Mammary epithelial cell (primary cell): ENCODE measurements around the gene ANKRD9.

Source experiments
- EZH2 ChIP-seq: IDR thresholded peaks from 2 replicates; pipeline ENCODE4 v1.6.1; 2012; ENCODE audit warnings: low read length, inconsistent platforms, borderline replicate concordance
- TF ChIP-seq, protein P1 (sequence below), 2 donors: IDR thresholded peaks in 1 of 2; conservative IDR thresholded peaks in 1 of 2; 2 replicates each; pipeline ENCODE4 v1.5.1; 2011 to 2012; ENCODE audit warnings: inconsistent platforms in 2 of 2, low read length in 2 of 2, mild to moderate bottlenecking in 2 of 2, control low read depth in 1 of 2, low read depth in 1 of 2; ENCODE audit not compliant: insufficient read depth in 1 of 2; ENCODE audit errors: extremely low read depth in 1 of 2

DNA sequence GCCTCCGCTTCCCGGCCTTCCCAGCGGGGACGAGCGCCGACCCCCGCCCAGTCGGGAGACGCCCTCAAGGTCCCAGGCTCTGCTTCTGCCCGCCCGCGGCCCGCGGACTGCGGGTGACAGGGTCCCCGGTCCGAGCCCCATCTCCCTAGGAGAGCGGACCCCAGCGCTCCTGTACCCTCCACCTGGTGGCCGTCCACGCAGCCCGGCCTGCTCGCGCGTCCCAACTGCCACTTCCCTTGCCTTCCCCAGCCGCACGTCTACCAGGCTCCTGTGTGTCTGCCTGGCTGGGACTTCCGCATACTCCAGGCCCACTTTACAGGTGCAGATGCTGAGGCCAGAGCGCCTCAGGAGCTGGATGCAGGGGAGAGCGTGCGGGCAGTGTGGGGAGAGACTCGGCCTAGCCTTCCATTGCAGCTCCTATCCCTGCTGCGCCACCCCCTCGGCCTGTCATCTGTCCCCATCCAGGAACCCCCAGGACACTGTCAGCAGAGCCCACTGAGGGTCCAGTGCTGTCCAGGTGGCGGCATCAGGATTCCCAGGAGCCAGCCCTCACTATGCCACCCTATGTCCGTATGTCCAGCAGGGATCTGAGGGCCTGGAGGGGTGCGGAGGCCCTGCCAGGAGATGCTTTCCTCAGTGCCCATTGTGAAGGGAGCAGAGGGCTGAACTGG lies 8.0 kb upstream of the ANKRD9 start:
- TF ChIP-seq, protein P1, sequence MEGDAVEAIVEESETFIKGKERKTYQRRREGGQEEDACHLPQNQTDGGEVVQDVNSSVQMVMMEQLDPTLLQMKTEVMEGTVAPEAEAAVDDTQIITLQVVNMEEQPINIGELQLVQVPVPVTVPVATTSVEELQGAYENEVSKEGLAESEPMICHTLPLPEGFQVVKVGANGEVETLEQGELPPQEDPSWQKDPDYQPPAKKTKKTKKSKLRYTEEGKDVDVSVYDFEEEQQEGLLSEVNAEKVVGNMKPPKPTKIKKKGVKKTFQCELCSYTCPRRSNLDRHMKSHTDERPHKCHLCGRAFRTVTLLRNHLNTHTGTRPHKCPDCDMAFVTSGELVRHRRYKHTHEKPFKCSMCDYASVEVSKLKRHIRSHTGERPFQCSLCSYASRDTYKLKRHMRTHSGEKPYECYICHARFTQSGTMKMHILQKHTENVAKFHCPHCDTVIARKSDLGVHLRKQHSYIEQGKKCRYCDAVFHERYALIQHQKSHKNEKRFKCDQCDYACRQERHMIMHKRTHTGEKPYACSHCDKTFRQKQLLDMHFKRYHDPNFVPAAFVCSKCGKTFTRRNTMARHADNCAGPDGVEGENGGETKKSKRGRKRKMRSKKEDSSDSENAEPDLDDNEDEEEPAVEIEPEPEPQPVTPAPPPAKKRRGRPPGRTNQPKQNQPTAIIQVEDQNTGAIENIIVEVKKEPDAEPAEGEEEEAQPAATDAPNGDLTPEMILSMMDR (conservative IDR thresholded peaks at IDR 0.05 in 1 of 2, IDR thresholded peaks at IDR 0.05 in 1 of 2; ENCODE audit: extremely low read depth in 1 of 2, insufficient read depth in 1 of 2, low read depth in 1 of 2, low read length in 2 of 2), result no peak
- TF ChIP-seq EZH2, result no peak
